Stimulated activated CD4-positive, alpha-beta T cell treated with anti-CD3 and anti-CD28 coated beads, TNF-alpha, amount 100 ng/mL, for 48 hours (primary cell): ENCODE measurements around the gene HOXD4.

ENCODE experiments used
- DNase-seq, 3 donors: peaks; one replicate each; pipeline ENCODE4 v3.0.0-alpha.2; 2020; ENCODE audit warnings: low read depth in 3 of 3

HOXD4 gene

DNA sequence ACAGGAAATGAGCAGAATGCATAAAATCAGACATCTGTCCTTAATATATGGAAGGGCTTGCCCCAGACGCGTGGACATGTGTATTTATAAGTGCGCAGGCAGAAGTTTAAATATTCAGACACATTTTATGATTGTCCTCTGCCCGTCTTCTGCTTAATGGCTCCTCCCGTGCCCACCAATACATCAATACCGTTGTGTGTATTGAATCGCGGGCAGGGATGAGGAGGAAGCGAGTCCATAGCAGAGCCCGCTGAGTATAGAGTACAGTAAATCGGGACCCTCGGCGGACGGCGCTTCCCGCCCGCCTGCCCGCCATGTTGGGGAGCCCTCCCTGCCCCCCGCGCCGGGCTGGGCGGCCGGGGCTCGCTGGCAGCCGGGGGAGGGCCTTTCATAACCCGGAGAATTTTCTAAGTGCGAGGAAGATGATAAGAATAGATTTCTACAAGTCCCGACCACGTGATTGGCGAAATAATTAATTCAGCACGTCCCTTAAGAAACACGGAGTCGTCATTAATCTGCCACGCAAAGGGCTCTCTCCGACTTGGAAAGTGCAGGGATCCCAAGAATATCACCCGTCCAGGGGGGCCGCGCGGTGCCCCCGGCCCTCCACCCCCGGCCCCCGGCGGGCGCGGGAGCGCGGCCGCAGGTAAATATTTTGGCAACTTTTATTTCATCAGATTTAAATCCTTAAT is 5.6 kb downstream of the HOXD4 start, which contains the start of gene HOXD3:
TSS of gene HOXD3 (plus strand) at position 501 of the 692 bp plus-strand sequence. CDS start 11,808 bp downstream, outside the sequence.
- no peak for DNase-seq

DNA sequence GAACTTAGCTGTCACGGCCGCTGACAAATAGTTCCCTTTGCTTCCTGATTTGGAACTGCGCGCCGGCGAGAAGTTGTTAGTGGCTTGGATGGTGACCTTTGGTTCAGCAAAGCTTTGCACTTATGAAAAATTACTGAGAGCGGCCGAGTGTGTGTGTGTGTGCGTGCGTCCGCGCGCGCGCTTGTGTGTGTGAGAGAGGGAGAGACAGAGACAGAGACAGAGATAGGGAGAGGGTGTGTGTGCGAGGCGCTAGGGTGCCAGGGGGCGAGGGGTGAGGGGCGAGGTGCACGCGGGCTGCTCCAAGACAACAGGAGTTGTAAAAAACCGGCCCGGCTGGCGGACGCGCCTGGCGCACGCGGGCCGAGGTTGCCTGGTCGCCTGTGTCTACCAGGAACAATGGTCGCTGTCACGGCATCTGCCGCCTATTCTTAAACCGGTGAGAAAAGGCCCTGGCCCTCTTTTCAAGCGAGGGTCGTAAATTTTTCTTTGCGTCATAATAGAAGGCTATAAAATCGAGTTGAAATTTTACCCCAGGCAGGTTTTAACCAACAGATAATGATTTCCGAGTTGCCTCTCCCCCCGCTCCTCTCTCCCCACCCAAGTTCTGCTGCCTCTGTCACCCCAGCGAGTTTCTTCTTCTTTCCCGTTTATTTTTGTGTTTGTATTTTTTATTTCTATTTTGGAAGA is 6.3 kb downstream of the HOXD4 start:
- DNase-seq = no peak

DNA sequence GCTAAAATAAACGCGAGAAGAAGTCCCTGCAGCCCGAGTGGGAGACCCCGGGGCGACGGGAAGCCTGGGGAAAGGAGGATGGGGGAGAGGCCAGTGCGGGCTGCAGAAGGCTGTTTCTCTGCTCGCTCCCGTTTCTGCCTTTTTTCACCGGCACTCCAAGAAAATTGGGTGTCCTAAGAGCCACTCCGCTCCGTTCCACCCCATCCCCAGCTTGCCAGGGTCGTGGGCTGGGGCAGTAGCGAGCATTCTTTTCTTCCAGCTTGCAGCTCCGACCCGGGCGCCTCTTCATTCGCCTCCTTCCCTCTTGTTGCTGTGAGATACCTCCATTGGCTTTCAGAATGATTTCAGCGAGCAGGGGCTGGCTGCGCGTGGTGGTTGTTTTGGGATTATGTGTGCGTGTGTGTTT is 6.8 kb downstream of the HOXD4 start:
- DNase-seq = no peak

DNA sequence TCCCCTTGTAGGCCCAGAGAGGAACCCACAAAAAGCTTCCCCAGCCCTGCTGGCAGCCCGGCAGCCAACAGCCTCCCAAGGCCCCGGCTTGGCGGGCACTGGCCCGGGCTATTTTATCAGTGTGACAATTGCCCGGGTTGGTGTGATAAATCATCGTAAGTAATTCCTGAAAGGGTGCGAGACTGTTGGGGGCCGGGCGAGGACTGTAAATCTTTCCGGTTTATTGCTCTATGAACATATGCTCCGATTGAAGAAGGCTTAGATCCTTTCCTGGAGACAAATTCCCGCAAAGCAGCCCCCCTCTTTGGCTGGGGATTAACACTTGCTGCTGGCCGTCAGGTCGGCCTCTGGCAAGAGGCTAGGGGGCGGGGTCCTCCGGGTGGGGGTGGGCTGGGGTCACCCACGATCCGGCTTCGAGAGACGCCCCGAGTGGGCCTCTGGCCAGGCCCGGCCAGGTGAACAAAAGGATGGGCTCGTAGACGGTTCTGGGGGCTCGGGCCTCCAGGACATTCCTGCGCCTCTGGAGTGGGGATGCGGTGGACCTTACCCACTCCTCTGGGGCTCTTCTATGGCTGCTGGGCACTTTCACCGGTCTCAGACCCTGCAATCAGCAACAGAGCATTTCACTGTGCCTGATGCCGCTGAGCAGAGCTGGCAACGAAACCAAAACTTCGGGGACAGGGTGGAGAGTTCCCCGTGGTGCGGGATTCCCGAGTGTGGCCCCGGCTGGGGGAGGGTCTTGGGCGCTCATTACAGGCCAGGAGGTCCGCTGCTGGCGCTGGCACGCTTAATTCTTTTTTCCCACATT is 7.7 kb downstream of the HOXD4 start:
- no peak for DNase-seq

DNA sequence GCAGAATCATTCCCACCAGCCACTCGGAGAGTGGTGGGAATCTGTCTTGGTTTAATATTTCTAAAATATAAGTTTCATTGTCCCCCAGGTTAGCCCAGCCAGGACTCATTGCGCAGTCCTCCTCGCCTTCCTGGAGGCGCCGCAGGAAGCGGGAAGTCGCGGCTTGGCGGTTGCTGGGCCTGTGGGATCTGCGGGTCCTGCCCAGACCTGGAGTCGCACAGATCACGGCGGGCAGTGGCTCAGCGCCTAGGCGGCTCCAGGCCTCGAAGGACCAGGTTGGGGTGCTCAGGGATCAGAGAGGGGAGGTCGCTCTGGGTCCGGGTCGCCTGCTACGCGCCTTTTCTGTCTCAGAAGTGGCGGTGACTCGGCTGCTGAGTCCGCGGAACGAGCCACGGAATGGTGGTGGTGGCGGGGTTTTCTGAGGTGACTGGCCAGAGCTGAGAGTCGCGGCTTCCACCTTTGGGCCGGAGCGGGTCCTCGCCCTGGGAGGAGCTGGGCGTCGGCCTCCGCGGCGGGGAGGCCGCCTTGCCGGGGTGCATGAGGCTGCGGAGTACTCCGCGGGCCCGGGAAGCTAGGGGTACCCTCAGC is 8.4 kb downstream of the HOXD4 start:
- no peak for DNase-seq

DNA sequence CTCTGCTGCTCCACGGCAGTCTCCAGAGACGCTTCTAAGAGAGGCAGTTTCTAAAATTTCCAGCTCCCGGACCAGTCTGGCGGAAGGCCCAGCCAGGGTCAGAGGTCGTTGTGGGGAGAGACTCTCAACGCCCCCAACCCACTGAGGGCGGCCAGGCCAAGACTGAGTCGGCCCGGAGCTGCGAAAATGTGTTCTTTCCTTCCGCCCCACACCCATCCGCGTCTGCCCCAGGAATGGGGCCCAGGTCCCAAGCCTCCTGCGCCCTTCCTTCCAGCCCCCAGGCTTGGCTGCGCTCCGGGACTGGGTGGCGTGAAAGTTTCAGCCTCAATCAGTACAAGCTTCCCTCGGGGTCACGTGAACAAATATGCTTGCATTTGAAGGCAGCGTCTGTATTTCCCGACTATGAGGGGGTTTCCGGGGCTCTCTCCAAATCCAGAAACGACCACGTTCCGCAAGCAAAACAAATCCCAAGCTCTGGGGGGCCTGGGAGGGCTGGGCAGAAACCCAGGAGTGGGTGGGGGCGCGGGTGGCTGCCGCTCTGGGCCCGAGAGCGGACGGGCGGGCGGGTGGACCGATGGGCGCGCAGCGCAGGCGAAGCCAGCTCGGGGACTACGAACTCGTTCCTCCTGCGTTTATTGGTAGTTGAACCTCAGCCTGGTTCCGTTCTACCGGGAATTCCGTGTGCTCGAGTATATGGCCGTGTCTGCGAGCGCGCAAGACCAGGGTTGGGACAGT is 9.1 kb downstream of the HOXD4 start:
- no peak for DNase-seq

DNA sequence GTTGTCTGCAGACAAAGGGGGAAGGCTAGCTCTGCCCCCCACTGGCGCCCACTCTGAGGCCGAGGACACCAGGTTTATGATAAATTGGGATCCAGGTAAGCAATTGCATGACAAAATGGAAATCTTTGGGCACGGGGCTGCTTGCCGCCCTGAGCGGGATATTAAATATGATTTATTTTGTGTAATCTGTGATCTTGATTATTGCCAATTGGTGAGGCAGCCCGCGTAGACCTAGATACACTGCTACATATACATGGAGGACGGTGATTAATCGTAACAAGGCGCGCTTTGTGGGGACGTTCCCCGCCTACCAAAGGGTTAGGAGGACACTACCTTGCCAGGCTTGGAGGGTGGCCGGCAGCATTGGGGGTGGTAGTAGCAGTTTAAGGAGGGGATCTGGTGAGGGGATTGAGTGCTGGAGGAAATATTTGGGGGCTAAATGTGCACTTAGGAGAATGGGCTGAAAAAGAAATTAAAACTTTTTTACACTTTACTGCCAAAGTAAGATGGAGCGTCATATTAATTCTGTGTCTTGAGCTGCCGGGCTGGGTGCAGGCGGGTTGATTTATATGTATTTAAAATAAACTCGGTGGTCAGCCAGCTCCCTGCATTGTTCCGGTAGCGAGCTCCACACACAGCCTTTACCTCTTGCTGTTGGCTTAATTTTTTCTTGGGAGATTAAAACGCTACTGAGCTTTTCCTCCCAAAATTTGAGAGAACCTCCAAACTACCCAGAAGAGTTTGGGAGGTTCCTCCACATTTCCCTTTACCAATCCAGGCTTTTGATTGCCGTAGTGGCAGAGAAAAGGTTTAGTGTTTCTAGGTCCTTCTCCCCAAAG is 9.9 kb downstream of the HOXD4 start:
- DNase-seq = no peak

DNA sequence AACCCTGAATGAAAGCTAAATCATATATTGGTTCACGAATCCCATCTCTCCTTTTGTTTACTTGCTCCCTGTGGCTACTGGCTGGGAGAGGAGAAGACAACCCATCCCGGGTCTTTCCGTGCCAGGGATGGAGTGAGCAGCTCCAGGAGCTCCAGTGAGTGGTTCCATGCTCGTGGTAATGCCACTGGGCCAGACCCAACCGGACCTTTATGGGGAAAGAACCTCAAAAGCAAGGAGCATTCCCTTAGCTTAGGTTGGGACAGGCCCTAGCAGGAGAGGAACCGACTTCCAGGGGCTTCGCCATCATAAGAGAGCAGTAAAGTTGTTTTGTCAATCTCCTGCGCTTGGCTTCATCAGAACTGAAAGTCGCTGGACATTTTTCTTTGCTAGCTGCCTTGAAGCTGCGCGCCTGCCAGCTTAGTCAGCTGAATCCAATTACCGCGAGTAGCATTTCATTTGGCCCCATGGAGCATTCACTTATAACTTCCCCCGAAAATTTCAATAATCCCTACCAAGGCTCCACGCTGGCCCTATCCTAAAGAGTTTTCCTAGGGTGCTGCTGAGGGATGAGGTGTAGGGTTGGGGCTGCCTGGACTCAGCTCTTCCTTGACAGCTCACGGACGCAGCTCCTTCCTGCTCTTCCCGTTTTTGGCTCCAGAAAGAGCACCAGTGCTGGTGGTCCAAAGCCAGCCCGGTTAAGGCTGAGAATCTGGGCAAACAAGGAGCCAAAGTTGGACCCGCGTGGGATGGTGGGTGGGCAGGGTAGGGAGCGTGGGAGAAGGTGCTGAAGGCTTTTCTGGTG is 10.7 kb downstream of the HOXD4 start:
- DNase-seq = no peak

DNA sequence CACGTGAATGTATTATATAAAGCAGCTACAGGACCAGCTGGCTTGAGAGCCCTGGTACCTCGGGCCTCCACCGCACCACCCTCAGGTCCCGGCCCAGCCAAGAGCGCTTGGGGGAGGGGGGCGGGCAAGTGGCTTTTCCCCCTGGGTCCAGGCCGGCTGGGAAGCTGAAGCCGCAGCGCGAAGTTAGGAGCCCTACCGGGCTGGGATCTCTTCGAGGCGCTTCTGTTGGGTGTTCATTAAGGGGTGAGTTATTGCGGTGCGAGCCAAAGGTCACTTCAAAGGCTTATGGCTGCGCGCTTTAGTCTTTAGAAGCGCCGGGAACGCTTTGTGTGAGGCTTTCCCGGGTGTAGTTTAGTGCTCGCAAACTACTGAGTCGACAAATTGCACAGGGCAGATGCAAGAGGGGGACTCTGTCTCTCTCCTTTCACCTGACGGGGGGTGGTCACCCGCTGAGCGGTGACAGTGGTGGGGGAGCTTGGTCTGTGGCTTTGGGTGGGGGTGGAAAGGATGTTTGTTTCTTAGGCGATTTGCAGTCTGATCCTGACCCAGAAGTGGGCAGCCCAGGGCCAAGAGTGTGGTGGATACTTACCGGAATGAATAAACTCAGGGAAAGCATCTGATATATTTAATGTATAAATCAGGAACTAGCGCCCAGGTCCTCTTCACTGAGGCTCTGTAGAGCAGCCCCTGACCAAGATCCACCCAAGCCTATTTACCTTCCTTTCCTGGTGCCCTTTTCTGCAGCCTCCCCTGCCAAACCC is 11.7 kb downstream of the HOXD4 start:
- DNase-seq = no peak

DNA sequence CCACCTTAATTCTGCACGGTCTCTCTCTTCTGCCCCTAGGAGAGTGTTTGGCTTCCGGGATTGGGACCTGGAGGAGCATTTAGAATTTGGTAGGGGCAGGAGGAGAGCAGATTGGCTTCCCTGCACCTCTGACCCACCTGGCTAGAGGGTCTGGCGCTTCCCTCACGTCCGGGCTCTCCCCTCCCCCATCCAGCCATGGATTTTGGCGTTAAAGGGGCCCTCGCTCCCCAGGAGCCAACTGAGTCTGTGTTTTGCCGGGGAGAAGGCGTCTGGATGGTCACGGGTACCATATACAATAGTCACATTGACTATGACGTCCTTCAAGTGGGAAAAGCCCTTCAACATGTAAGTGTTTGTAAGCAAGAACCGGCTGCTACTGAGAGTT is 12.3 kb downstream of the HOXD4 start:
- no peak for DNase-seq

DNA sequence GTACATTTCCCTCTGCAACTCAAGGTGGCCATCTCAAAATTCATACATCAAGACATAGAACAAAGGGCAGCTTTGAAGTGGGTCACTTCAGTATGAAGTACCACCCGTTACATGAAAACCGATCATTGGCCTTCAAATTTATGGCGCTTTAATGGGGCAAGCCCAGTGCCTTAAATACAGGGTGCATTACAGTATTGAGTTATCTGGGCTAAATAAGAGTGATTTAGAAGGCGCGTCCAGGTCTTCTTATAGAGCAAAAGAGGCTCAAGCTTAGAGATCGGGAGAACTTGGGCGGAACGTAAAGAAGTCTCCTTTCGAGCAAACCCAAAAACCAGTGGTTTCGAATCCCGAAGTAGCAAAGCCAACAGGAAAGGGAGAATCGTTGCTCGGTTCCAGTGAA is 12.9 kb downstream of the HOXD4 start:
- DNase-seq = no peak

DNA sequence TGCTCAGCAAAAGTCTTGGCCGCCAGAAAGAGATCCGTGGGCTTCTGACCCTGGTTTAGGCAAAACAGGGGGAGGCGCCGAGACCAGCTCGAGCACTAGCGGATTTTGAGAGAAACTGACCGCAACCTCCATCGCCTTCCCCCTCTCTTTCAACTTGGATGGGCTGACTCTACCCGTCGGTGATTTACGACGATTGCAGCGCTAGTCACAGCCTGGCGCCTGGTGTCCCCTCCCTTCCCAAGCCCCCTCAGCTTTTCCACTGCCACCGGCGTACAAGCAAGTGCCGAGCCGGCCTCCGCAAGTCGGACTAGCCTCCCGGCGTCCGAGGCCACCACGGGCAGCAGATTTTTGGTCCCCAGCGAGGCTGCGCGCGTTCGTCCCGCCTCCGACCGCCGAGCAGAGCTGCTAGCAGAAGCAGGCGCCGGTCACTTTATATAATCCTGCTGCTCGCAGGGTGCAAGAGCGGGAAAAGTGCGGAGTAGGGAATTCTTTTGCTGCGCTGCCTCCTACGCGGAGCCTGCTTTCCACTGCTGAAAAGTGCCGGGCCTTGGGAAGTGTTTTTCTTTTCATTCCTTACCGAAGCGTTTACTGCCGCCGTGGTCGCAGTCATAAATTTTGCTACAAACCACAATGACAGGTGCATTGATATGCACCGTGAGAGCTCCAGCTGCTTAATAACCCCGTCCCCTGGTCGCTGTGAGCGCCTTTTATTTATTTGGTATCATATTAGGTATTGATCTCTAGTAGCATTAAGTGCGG is 13.4 kb downstream of the HOXD4 start:
- no peak for DNase-seq

DNA sequence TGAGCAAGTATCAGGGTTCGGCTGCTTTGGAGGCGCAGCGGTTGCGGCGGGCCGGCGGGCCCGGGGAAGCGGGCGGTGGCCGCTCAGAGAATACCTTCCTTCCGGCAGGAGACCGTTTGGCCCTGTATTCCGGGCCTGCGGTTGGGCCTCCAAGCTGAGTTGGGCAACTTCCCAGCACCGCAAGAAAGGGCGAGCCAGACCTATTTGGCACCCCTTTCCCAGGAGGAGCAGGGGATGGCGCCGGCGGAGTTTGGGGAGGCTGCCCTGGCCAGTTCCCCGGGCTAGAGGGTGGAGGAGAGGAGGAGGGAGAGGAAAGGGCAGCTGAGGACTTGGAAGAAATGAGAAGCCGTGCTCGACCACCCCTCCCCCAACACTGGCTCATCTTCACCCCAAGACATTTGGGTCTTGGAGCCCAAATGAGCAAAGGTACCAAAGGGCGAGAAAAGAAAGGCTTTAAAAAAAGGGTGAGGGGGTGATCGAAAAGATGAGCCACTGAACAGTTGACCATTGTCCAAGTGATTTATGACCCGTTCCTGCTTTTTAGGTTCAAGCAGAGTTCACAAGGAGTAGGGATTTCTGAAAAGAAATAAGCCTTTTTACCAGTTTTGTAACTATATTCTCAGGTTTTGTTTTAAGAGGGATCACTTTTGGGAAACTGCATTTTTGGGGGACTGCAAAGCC is 14.2 kb downstream of the HOXD4 start:
- no peak for DNase-seq

DNA sequence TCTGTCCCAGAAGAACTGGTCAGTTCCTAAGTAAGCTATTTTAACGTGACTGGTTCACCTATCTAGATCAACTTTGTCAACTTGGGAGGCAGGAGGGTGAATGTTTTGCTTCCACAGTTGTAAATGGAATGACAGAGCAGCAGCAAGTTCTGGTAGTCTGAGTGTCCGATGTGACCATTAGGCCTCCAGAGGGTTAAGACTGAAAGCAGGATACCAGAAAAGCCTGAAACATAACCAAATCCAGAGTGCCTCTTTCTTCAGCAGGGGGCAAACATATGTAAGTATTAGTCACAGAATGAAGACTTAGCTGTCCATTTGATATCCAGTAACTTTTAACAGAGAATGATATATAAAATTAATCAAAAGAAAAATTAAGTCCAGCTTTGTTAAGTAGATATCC is 14.9 kb downstream of the HOXD4 start:
- DNase-seq = no peak

DNA sequence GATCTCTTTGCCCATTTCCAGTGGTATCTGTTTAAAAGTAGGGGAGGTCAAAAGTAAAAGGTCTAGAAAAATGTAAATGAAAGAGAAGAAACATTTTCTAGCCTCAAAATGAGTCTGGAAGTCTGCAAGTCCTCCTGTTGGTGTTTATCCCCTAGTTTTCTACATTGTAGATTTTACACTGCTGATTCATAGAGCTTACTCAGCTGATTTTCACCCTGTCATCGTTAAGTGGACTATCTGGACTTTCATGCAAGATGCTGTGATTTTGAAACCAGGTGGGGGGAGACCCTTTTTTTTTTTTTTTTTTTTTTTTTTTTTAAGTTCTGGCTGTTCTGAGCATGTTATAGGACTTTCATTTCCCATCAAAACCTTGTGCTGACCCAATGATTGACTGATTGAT is 16.0 kb downstream of the HOXD4 start:
- DNase-seq = no peak

DNA sequence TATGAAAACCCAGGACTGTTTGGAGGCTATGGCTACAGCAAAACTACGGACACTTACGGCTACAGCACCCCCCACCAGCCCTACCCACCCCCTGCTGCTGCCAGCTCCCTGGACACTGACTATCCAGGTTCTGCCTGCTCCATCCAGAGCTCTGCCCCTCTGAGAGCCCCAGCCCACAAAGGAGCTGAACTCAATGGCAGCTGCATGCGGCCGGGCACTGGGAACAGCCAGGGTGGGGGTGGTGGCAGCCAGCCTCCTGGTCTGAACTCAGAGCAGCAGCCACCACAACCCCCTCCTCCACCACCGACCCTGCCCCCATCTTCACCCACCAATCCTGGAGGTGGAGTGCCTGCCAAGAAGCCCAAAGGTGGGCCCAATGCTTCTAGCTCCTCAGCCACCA is 17.8 kb downstream of the HOXD4 start:
- no peak for DNase-seq

DNA sequence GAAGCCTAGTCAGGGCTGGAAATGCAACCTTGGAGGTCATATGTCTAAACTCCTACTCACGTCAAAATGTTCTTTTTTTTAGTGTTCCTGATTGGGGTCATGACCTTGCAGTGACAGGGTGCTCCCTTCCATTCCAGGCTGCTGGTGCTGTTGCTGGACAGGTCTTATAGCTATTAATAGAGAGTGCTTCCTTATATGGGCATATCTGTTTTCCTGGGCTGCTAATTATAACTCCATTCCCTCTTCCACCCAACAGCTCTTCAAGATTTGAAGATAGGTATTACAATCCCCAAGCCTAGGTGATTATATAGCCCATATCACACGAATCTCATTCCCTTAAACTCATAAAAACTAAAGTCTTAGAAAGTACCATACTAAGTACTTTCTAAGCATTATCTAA is 18.4 kb downstream of the HOXD4 start:
- DNase-seq = no peak
